ENCODE results near the gene CKB.

The CKB gene

GRCh38 chr14:103520269-103520656 is 2.4 kb downstream of the CKB start:
- DNase-seq (ENCODE audit: extremely low read depth, insufficient read length) = peak; percentile 48
- Histone ChIP-seq H3K27me3 (replicated peaks; ENCODE audit: control insufficient read depth, insufficient read depth, low read length) (no peaks in the 10 kb centered on the region; the same call in 1 of the 2 replicates), H3K36me3 (ENCODE audit: control insufficient read depth, insufficient read depth, low read length) (no peaks in the 10 kb centered on the region), H3K4me3 (replicated peaks; ENCODE audit: low read depth, low read length) (peak overlapping the region; percentile 29)
- no peak for TF ChIP-seq CTCF (IDR thresholded peaks at IDR 0.05; ENCODE audit: insufficient read depth, low read length, poor library complexity, severe bottlenecking)

GRCh38 chr14:103519837-103520212 is 2.8 kb downstream of the CKB start:
- H3K27me3 ChIP-seq (replicated peaks; ENCODE audit: control insufficient read depth, insufficient read depth, low read length) = no peaks in the 10 kb centered on the region; the same call in 1 of the 2 replicates
- no peak for DNase-seq (ENCODE audit: extremely low read depth, insufficient read length)
- H3K36me3 ChIP-seq (ENCODE audit: control insufficient read depth, insufficient read depth, low read length) = no peaks in the 10 kb centered on the region
- TF ChIP-seq CTCF (IDR thresholded peaks at IDR 0.05; ENCODE audit: insufficient read depth, low read length, poor library complexity, severe bottlenecking) = no peak
- no peak overlapping the region for H3K4me3 ChIP-seq (replicated peaks; ENCODE audit: low read depth, low read length)

- Histone ChIP-seq H3K36me3 (ENCODE audit: control insufficient read depth, insufficient read depth, low read length) (no peaks in the 10 kb centered on the region), H3K4me3 (replicated peaks; ENCODE audit: low read depth, low read length) (no peak overlapping the region), H3K27me3 (replicated peaks; ENCODE audit: control insufficient read depth, insufficient read depth, low read length) (no peaks in the 10 kb centered on the region; the same call in 1 of the 2 replicates)
- no peak for TF ChIP-seq CTCF (IDR thresholded peaks at IDR 0.05; ENCODE audit: insufficient read depth, low read length, poor library complexity, severe bottlenecking)
- peak; percentile 18 for DNase-seq (ENCODE audit: extremely low read depth, insufficient read length)
These were observed 3.4 kb downstream of the CKB start for GRCh38 chr14:103519043-103519836.

DNA sequence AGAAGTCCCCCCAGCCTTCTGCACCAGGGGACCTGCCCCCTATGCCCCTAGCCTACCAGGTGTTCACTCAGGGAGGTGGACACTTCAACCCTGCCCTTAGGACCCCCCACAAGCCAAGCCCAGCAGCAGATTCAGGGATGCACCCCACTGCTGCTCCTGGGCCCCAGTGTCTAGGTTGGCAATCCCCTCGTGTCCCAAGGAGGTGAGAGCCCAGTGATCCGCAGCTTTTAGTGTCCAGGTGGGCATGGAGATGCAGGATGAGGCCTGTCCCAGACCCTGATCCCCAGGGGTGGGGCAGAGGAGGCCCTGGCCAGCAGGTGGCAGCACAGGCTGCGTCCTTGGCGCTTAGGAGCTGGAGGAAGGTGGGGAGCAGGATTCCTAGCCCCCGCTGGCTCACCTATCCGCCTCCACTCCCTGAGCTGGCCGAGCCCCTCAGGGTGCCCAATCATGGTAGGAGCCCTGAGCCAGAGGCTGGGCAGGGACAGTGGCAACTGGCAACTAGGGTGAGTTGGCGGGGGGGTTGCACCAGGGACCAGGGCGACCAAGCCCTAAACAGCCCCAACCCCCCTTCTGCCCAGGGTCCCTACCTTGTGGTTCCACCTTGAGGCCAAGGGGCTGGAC is 4.1 kb downstream of the CKB start:
- H3K4me3 ChIP-seq (replicated peaks; ENCODE audit: low read depth, low read length) = no peak overlapping the region
- no peak for DNase-seq (ENCODE audit: extremely low read depth, insufficient read length)
- H3K36me3 ChIP-seq (ENCODE audit: control insufficient read depth, insufficient read depth, low read length) = no peaks in the 10 kb centered on the region
- H3K27me3 ChIP-seq (replicated peaks; ENCODE audit: control insufficient read depth, insufficient read depth, low read length) = no peaks in the 10 kb centered on the region; the same call in 1 of the 2 replicates
- peak; percentile 93 for TF ChIP-seq CTCF (IDR thresholded peaks at IDR 0.05; ENCODE audit: insufficient read depth, low read length, poor library complexity, severe bottlenecking)

DNA sequence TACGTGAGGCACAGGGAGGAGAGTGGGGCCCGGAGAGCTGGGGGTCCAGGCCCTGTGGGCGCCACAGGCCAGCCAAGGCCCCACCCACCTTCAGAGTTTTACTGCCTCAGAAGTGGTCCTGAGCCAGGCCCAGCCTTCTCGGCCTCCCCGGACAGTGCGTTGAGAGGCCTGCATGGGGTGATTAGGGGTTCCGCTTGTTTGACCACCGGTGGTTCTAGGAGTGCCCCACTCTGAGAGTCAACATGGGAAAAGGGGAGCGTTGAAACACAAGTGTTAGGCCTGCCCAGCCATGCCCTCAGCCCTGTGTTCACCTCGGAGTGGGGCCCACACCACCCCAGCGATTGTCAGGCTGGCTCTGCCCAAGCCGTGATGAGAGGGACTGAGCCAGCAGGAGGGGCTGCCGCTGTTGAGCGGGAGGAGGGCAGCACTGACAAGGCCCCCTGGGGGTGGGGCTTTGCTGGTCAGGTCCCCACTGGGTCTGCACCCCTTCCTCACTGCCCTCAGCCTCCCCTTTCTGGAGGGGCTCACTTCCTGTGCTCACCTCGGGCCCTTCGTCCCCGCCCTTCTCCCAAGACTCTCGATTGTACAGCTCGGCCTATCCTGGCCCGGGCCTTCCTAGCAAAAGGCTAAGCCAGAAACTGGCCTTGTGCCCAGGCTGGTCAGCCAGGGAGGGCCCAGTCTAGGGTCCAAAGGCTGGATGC is 4.8 kb downstream of the CKB start:
- no peaks in the 10 kb centered on the region; the same call in 1 of the 2 replicates for H3K27me3 ChIP-seq (replicated peaks; ENCODE audit: control insufficient read depth, insufficient read depth, low read length)
- H3K4me3 ChIP-seq (replicated peaks; ENCODE audit: low read depth, low read length) = no peak overlapping the region
- TF ChIP-seq CTCF (IDR thresholded peaks at IDR 0.05; ENCODE audit: insufficient read depth, low read length, poor library complexity, severe bottlenecking) = no peak
- peaks cover 4% of the 10 kb centered on the region for H3K36me3 ChIP-seq (ENCODE audit: control insufficient read depth, insufficient read depth, low read length)
- DNase-seq (ENCODE audit: extremely low read depth, insufficient read length) = no peak

Data from GM06990 (cell line).